Activated CD4-positive, alpha-beta T cell treated with anti-CD3 and anti-CD28 coated beads for 36 hours (primary cell): ENCODE data around the gene MAST4. TPM values are rescaled to one million over a fixed set of nuclear protein-coding genes. Genes with fewer than 3 reads are reported as not detected.
"Not testable (repeated sequence)": the region's sequence is repeated elsewhere in the genome, so short reads cannot be mapped to it uniquely, and the experiment has no call there.

Experiments
- ATAC-seq: fragments of 200-7000 bp; cut with Tn5 transposase; one replicate; pipeline ENCODE4 v1.10.0; 2021; ENCODE audit warnings: mild to moderate bottlenecking, moderate library complexity
- CTCF ChIA-PET: fragments of 350-600 bp; sonication (Branson Sonifier 250); formaldehyde crosslinking; loops from one replicate; lab custom pipeline; 2021; ENCODE audit warnings: antibody characterized with exemption; lab: Charles Lee
- POLR2A ChIA-PET: fragments of 350-600 bp; sonication (Branson Sonifier 250); formaldehyde crosslinking; loops from one replicate; lab custom pipeline; 2021; ENCODE audit warnings: antibody characterized with exemption, inconsistent platforms; lab: Charles Lee
- DNase-seq: peaks from one replicate; pipeline ENCODE4 v3.0.0-alpha.2; 2020
- H3K27ac Mint-ChIP-seq: one replicate; pipeline ENCODE4 v1.8.0; 2021; ENCODE audit warnings: mixed read lengths
- H3K27me3 Mint-ChIP-seq: one replicate; pipeline ENCODE4 v1.8.0; 2021; ENCODE audit warnings: mixed read lengths
- H3K36me3 Mint-ChIP-seq: one replicate; pipeline ENCODE4 v1.8.0; 2021; ENCODE audit warnings: low read depth, mixed read lengths
- H3K4me1 Mint-ChIP-seq: one replicate; pipeline ENCODE4 v1.8.0; 2021; ENCODE audit warnings: mixed read lengths
- H3K4me3 Mint-ChIP-seq: one replicate; pipeline ENCODE4 v1.8.0; 2021; ENCODE audit warnings: mild to moderate bottlenecking, moderate library complexity, mixed read lengths
- H3K9me3 Mint-ChIP-seq: one replicate; pipeline ENCODE4 v1.8.0; 2021; ENCODE audit warnings: low read depth, mixed read lengths
- intact Hi-C, 2 experiments: fragments of 100-400 bp; cut with DNase I in 1 of 2; cut with micrococcal nuclease in 1 of 2; formaldehyde crosslinking; loops; one replicate each; pipeline versions ENCODE4 v1.14.2 to v1.15.1; 2022 to 2024; cut with DNase I, micrococcal nuclease
- total RNA-seq, 2 experiments: library from RNA; stranded (reverse); gene quantifications; one replicate each; pipeline ENCODE4 v1.2.3, GENCODE V29; 2021

MAST4 gene
- total RNA-seq, 2 experiments from 2014 or later: 19.2 to 26.7 TPM

DNA sequence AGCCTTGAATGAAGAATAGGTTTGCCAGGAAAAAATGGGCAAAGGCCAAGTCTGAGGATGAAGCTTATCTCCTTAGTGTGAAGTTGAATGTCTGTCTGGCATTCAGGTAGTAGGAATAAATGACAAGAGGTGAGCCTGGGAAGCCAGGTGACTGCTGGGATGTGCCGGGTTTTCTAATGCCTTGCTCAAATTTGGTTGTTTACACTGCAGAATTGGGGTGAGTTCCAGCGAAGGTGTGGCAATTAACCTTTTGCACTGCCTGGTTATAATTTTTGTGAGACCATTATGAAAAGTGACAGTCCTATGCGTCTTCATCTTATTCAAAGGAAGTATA lies 73.6 kb downstream of the MAST4 start:
- H3K36me3 Mint-ChIP-seq: no peaks in the 10 kb centered on the region
- H3K4me3 Mint-ChIP-seq: no peak overlapping the region
- peaks cover 16% of the 10 kb centered on the region for H3K27me3 Mint-ChIP-seq
- ChIA-PET CTCF (no interaction called here), POLR2A (no interaction called here)
- H3K4me1 Mint-ChIP-seq: no peaks in the 10 kb centered on the region
- no peak overlapping the region for H3K27ac Mint-ChIP-seq
- ATAC-seq (no peak), DNase-seq (no peak)
- intact Hi-C loops: loop anchor here in 1 of 2 experiments (2.0 kb wide), 1 partner anchor 47 kb away; no protein-coding TSS in a partner anchor
- H3K9me3 Mint-ChIP-seq: peaks cover under 1% of the 10 kb centered on the region

DNA sequence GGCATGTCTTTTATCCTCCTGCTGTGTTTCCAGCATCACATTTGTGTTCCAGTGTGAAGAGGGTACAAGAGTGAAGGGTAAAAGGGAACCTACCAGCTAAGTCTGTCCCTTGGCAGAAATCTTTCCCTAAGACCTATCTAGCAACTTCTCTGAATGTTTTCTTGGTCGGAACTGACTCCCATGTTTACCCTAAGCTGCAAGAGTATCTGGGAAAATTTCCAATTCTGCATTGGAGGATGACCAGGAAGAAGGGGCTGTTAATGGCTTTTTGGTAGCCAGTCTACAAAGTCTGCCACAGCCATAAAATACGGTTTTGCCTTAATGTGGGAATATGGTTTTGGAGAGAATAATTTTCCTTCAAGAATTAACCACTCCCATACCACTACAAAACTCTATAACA lies 75.1 kb downstream of the MAST4 start:
- CTCF ChIA-PET: no interaction called here
- no peak for ATAC-seq
- peaks cover 14% of the 10 kb centered on the region for H3K27me3 Mint-ChIP-seq

DNA sequence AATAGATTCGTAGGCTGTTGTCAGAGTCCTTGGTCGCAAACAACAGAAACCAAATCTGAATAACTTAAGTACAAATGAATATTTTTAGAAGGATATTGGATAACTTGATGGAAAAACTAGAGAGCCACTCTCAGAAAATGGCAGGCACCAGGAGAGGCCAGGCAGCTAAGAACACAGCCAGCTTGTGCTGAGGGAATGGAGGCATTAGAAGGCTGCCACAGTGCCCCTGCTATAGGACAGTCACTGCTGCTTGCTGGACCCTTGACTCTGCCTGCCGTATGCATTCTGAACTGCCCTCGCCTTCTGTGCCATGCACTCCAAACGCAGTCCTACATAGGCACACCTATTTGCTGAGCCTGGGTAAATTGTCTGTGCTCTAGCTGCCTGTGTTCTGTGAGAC lies 78.6 kb downstream of the MAST4 start:
- ATAC-seq: no peak
- no peaks in the 10 kb centered on the region for H3K9me3 Mint-ChIP-seq
- ChIA-PET POLR2A (no interaction called here), CTCF (interaction anchor here (0.7 kb wide), 2 partner anchors 9 to 429 kb away, joined by 3 read pairs; no protein-coding TSS in a partner anchor)
- intact Hi-C loops: no loop called here
- peaks cover 9% of the 10 kb centered on the region for H3K27me3 Mint-ChIP-seq
- H3K4me3 Mint-ChIP-seq: no peak overlapping the region
- DNase-seq: no peak
- no peaks in the 10 kb centered on the region for H3K4me1 Mint-ChIP-seq
- H3K36me3 Mint-ChIP-seq: no peaks in the 10 kb centered on the region
- no peak overlapping the region for H3K27ac Mint-ChIP-seq

More for the DNA sequence above, 75.1 kb downstream of the MAST4 start:
- Mint-ChIP-seq H3K4me1 (no peaks in the 10 kb centered on the region), H3K9me3 (no peaks in the 10 kb centered on the region), H3K27ac (no peak overlapping the region), H3K4me3 (no peak overlapping the region), H3K36me3 (no peaks in the 10 kb centered on the region)
- intact Hi-C loops: no loop called here
- POLR2A ChIA-PET: no interaction called here
- no peak for DNase-seq

DNA sequence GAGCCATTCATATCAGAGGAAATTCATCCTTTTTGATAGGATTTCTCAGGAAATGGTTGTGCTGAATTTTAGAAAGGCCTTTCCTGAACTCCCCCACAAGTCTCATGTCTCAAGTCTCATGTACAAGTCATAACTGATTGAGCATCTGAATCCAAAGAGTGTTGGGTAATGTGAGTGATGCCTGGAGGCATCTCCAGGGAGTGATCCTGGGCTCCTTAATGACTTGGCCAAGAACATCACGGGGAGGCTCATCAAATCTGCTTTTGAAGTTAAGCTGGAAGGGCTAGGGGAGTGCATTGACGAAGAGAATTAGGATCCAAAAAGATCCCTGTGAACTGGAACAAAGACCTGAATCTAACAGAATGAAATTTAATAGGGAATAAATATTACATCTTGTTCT lies 79.2 kb downstream of the MAST4 start:
- no peak for ATAC-seq
- Mint-ChIP-seq H3K4me1 (no peaks in the 10 kb centered on the region), H3K27ac (no peak overlapping the region), H3K4me3 (no peak overlapping the region), H3K9me3 (no peaks in the 10 kb centered on the region), H3K36me3 (no peaks in the 10 kb centered on the region), H3K27me3 (peaks cover 9% of the 10 kb centered on the region)
- CTCF ChIA-PET: interaction anchor here (0.7 to 0.9 kb wide), 2 partner anchors 366 to 428 kb away, joined by 3 read pairs; no protein-coding TSS in a partner anchor
- POLR2A ChIA-PET: no interaction called here
- no peak for DNase-seq
- intact Hi-C loops: no loop called here

DNA sequence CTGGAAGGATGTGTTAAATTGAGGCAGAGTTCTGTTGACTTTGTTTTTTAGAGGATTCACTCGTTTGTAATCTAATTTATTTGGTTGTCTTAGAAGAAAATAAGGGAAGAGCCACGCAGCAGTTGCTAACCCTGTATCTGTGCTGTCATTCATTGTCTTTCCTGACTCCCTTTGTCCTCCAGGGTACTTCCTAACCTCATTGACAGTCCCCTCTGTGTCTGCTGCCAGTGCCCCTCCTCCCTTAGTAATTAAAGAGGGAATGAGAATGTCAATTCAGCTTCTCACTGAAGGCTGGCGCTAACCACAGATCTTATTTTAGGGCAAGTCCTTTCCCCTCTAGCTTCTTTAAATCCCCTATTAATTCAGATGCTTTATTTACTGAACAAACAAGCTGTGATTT lies 84.0 kb downstream of the MAST4 start:
- Mint-ChIP-seq H3K4me3 (no peak overlapping the region), H3K36me3 (no peaks in the 10 kb centered on the region), H3K9me3 (no peaks in the 10 kb centered on the region), H3K27me3 (peaks cover 9% of the 10 kb centered on the region), H3K27ac (no peak overlapping the region), H3K4me1 (no peaks in the 10 kb centered on the region)
- ATAC-seq (no peak), DNase-seq (no peak)
- POLR2A ChIA-PET: interaction anchor here (0.6 kb wide), 1 partner anchor 22 kb away, joined by 3 read pairs; no protein-coding TSS in a partner anchor
- intact Hi-C loops: no loop called here
- CTCF ChIA-PET: interaction anchor here (0.5 to 0.7 kb wide), 2 partner anchors 9 to 310 kb away, joined by 3 read pairs; no protein-coding TSS in a partner anchor

DNA sequence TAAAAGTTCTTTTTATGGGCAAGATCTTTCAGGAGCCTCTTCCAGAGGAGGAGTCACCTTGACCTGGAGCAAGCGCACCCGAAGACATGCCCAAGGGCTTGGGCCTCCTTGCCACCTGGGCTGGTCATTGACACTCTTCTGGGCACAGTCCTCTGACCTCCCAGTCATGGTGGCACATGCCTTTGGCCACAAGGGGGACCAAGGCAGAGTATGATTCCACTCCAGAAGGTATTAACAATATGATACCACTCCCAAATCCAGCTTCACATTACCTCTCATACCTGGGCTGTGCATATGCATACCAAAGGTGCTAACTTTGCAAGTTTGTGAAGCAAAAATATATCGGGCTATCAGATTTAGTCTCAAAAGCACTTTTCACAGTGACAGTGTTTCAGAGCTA lies 84.6 kb downstream of the MAST4 start:
- H3K4me3 Mint-ChIP-seq: no peak overlapping the region
- no peak for ATAC-seq
- peaks cover 6% of the 10 kb centered on the region for H3K27me3 Mint-ChIP-seq
- no peak overlapping the region for H3K27ac Mint-ChIP-seq
- H3K4me1 Mint-ChIP-seq: no peaks in the 10 kb centered on the region
- ChIA-PET POLR2A (interaction anchor here (0.6 kb wide), 1 partner anchor 22 kb away, joined by 3 read pairs; no protein-coding TSS in a partner anchor), CTCF (no interaction called here)
- intact Hi-C loops: no loop called here
- DNase-seq: no peak
- no peaks in the 10 kb centered on the region for H3K9me3 Mint-ChIP-seq
- no peaks in the 10 kb centered on the region for H3K36me3 Mint-ChIP-seq

DNA sequence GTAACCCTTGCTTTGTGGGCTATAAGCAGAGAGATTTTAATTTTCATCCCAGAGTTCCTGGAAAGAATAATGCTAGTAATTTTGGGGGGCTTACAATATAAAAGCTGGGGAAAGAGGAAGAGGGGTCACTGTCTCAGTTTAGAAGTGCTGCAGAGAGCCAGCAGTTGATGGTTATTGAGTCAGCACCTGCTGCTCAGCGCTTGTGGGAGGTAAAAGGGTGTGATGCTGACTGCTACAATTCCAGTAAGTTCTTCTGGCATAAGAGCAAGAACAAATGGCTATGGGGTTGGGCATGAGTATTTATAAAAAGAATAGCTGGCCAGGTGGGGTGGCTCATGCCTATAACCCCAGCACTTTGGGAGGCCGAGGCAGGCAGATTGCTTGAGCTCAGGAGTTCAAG lies 88.5 kb downstream of the MAST4 start:
- ATAC-seq: no peak
- no peak overlapping the region for H3K4me3 Mint-ChIP-seq
- no peak overlapping the region for H3K27ac Mint-ChIP-seq
- ChIA-PET POLR2A (interaction anchor here (0.7 kb wide), 1 partner anchor 1108 kb away, joined by 3 read pairs; no protein-coding TSS in a partner anchor), CTCF (no interaction called here)
- no peak for DNase-seq
- no peaks in the 10 kb centered on the region for H3K4me1 Mint-ChIP-seq
- H3K27me3 Mint-ChIP-seq: peaks cover 2% of the 10 kb centered on the region
- no peaks in the 10 kb centered on the region for H3K9me3 Mint-ChIP-seq
- intact Hi-C loops: no loop called here
- H3K36me3 Mint-ChIP-seq: no peaks in the 10 kb centered on the region

DNA sequence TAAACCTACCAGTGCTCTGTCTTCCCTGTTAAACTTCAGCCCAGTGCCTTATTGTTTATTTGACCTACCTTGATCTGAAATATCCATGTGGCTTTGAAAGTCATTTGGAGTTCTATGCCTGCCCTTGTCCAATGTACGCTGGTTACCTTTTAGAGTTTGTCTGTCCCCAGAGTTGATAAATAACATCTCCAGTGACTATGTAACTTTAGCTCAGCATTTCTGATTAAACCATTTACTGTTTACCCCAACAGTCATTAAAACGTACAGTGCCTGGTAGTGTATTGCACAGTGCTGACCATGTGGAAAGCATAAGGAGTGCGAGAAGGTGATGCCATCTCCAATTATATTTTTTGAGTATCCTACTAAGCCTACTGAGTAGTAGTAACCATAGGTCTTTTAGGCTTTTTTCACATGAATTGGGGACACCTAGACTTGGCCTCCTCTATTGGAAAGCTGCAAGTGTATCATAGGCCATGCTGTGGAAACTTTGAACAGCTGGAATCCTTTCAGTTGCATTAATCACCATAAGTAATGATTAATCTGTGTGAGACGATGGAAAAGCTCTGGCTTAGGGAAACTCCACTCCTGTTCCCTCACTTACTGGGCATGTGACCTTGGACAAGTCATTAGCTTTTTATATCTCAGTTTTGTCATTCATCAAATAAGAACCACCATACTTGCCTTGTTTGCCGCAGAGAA lies 93.5 kb downstream of the MAST4 start:
- ChIA-PET CTCF (no interaction called here), POLR2A (no interaction called here)
- Mint-ChIP-seq H3K27ac (no peak overlapping the region), H3K4me3 (no peak overlapping the region), H3K9me3 (no peaks in the 10 kb centered on the region), H3K4me1 (no peaks in the 10 kb centered on the region), H3K36me3 (no peaks in the 10 kb centered on the region), H3K27me3 (peaks cover 2% of the 10 kb centered on the region)
- ATAC-seq (no peak), DNase-seq (no peak)
- intact Hi-C loops: no loop called here

DNA sequence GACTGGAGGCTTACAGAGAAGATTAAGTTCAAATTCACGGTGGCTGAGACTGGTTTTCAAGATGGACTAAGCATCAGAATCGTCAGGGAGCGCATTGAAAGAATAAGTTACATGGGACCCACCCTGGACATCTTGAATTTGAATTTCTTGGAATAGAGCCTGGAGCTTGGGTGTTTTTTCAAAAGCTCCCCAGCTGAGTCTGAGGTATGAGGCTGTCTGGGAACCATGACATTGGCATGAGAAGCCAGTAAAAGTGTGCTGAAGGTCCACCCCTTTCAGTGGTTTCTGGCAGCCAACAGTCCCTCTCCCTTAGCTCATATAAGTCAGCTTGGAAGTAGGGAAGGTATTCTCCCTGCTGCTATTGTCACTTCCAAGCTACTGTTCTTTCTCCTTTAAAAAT lies 97.8 kb downstream of the MAST4 start:
- no peak for DNase-seq
- H3K27ac Mint-ChIP-seq: no peak overlapping the region
- no peak for ATAC-seq
- H3K36me3 Mint-ChIP-seq: no peaks in the 10 kb centered on the region
- H3K4me1 Mint-ChIP-seq: no peaks in the 10 kb centered on the region
- no peak overlapping the region for H3K4me3 Mint-ChIP-seq
- POLR2A ChIA-PET: no interaction called here
- intact Hi-C loops: no loop called here
- no peaks in the 10 kb centered on the region for H3K9me3 Mint-ChIP-seq
- CTCF ChIA-PET: interaction anchor here (0.6 to 1.2 kb wide), 2 partner anchors 171 to 351 kb away, joined by 3 read pairs; no protein-coding TSS in a partner anchor
- peaks cover 11% of the 10 kb centered on the region for H3K27me3 Mint-ChIP-seq

DNA sequence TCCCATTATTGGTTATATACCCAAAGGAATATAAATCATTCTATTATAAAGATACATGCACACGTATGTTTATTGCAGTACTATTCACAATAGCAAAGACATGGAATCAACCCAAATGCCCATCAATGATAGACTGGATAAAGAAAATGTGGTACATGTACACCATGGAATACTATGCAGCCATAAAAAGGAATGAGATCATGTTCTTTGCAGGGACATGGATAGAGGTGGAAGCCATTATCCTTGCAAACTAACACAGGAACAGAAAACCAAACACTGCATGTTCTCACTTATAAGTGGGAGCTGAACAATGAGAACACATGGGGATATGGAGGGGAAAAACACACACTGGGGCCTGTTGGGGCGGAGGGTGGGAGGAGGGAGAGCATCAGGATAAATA lies 99.6 kb downstream of the MAST4 start:
- H3K4me3 Mint-ChIP-seq, H3K27me3 Mint-ChIP-seq, H3K9me3 Mint-ChIP-seq, POLR2A ChIA-PET, CTCF ChIA-PET, H3K36me3 Mint-ChIP-seq, ATAC-seq, DNase-seq, H3K27ac Mint-ChIP-seq, intact Hi-C loops, H3K4me1 Mint-ChIP-seq: not testable (repeated sequence)

DNA sequence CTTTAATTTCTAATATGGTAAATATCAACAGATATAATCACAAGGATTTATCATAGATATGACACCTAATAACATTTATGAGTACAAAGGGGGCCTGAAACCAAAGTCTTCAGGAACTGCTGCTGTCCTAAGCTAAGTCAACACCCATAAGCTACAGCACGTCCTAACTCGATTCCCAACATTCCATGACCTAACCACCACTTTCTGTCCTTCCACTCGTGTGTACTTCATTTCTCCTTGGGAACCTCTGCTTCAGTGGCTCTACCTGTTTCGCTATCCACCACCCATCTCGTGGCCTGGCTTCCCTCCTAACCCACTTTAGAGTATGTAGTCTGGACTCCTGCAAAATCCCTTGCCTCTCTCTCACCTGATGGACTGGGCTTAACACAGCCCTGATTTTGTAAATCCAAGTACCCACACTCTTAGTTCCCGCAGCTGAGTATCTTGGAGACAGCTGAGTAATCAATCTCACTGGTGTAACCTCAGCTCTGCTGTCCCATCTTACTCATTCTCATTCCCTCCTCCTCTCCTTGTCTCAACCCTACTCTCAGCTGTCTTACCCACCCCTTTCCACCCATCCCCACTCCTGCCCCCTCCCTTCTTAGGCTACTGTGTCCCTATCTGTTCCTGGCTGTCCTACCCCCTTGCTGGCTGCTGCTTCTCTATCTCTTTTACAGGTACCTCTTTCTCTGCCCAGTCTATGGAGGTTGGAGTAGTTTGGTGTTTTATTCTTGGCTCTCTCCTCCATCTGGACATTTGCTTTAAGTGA lies 101.8 kb downstream of the MAST4 start:
- H3K9me3 Mint-ChIP-seq: no peaks in the 10 kb centered on the region
- no peaks in the 10 kb centered on the region for H3K36me3 Mint-ChIP-seq
- H3K27ac Mint-ChIP-seq: no peak overlapping the region
- no peak for DNase-seq
- H3K27me3 Mint-ChIP-seq: peaks cover 9% of the 10 kb centered on the region
- H3K4me3 Mint-ChIP-seq: no peak overlapping the region
- ATAC-seq: no peak
- no peaks in the 10 kb centered on the region for H3K4me1 Mint-ChIP-seq
- ChIA-PET CTCF (no interaction called here), POLR2A (no interaction called here)
- intact Hi-C loops: no loop called here

DNA sequence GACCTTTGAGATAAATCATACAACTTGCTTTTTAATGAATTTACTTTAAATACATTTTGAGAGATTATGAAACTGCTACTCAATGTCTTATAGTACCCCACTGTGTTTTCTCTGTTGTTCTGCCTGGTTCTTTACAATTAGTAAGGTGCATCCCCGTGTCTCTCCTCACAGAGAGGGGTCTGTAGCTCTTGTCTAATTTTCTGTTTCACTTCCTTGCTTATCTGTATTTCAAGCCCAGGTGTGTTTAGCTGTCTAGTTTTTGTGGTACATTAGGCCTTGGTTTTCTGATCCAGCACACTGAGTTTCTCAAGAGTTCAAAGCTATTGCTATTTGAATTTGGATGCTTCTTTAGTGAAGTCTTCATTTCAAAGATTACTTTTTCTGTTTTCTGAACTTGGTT lies 105.1 kb downstream of the MAST4 start:
- Mint-ChIP-seq H3K36me3 (no peaks in the 10 kb centered on the region), H3K4me3 (no peak overlapping the region), H3K27ac (no peak overlapping the region), H3K9me3 (no peaks in the 10 kb centered on the region), H3K27me3 (peaks cover 9% of the 10 kb centered on the region), H3K4me1 (no peaks in the 10 kb centered on the region)
- intact Hi-C loops: no loop called here
- CTCF ChIA-PET: interaction anchor here (1.0 kb wide), 1 partner anchor 56 kb away, joined by 3 read pairs; no protein-coding TSS in a partner anchor
- no peak for DNase-seq
- ATAC-seq: no peak
- POLR2A ChIA-PET: no interaction called here
